Measurements from ENCODE around the gene SCARF2. TPM values are rescaled to one million over a fixed set of nuclear protein-coding genes. Genes with fewer than 3 reads are reported as not detected.

Gene SCARF2
- total and polyA plus RNA-seq, 2 experiments from 2014 or later, result 1.8 to 16.6 TPM

DNA sequence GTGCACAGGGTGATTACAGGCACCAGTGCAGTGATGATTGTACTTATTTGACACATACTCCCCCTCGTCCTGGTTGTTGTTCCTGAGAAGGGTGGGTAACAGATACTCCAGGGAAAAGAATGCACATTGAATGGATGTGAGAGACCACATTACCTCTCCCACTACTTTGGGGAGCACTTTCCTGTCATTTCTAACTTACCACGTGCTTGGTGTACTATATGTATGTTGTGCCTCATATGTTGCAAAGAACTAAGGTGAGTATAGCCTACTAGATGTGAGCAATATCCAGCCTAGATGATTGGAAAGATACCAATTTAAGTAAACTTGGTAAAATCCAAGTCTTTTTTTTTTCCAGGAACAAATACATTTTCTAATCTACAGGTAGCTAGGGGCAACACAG, 14.3 kb upstream of the SCARF2 start:
- H3K79me2 ChIP-seq (replicated peaks; ENCODE audit: insufficient read depth), result no peaks in the 10 kb centered on the region
- peaks cover 4% of the 10 kb centered on the region; the same call in 1 of the 2 replicates for H3K27me3 ChIP-seq (ENCODE audit: insufficient read depth)
- Mint-ChIP-seq H3K27ac (no peak overlapping the region), H3K9me3 (no peaks in the 10 kb centered on the region), H3K36me3 (ENCODE audit: low read depth) (no peaks in the 10 kb centered on the region), H3K4me3 (no peak overlapping the region), H3K27me3 (ENCODE audit: insufficient read depth, low read depth, poor library complexity) (peaks cover 14% of the 10 kb centered on the region), H3K4me1 (peaks cover 9% of the 10 kb centered on the region)
- H3K4me2 ChIP-seq, result no peak overlapping the region
- ATAC-seq, result no peak
- H3K27ac ChIP-seq (ENCODE audit: low read depth), result no peak overlapping the region
- H4K20me1 ChIP-seq (replicated peaks; ENCODE audit: insufficient read depth), result no peaks in the 10 kb centered on the region; the same call in 1 of the 2 replicates
- no peak for DNase-seq (ENCODE audit: low spot score)
- H3K4me3 ChIP-seq, result no peak overlapping the region
- no peaks in the 10 kb centered on the region for H3K36me3 ChIP-seq (ENCODE audit: insufficient read depth)
- TF ChIP-seq, protein P1, sequence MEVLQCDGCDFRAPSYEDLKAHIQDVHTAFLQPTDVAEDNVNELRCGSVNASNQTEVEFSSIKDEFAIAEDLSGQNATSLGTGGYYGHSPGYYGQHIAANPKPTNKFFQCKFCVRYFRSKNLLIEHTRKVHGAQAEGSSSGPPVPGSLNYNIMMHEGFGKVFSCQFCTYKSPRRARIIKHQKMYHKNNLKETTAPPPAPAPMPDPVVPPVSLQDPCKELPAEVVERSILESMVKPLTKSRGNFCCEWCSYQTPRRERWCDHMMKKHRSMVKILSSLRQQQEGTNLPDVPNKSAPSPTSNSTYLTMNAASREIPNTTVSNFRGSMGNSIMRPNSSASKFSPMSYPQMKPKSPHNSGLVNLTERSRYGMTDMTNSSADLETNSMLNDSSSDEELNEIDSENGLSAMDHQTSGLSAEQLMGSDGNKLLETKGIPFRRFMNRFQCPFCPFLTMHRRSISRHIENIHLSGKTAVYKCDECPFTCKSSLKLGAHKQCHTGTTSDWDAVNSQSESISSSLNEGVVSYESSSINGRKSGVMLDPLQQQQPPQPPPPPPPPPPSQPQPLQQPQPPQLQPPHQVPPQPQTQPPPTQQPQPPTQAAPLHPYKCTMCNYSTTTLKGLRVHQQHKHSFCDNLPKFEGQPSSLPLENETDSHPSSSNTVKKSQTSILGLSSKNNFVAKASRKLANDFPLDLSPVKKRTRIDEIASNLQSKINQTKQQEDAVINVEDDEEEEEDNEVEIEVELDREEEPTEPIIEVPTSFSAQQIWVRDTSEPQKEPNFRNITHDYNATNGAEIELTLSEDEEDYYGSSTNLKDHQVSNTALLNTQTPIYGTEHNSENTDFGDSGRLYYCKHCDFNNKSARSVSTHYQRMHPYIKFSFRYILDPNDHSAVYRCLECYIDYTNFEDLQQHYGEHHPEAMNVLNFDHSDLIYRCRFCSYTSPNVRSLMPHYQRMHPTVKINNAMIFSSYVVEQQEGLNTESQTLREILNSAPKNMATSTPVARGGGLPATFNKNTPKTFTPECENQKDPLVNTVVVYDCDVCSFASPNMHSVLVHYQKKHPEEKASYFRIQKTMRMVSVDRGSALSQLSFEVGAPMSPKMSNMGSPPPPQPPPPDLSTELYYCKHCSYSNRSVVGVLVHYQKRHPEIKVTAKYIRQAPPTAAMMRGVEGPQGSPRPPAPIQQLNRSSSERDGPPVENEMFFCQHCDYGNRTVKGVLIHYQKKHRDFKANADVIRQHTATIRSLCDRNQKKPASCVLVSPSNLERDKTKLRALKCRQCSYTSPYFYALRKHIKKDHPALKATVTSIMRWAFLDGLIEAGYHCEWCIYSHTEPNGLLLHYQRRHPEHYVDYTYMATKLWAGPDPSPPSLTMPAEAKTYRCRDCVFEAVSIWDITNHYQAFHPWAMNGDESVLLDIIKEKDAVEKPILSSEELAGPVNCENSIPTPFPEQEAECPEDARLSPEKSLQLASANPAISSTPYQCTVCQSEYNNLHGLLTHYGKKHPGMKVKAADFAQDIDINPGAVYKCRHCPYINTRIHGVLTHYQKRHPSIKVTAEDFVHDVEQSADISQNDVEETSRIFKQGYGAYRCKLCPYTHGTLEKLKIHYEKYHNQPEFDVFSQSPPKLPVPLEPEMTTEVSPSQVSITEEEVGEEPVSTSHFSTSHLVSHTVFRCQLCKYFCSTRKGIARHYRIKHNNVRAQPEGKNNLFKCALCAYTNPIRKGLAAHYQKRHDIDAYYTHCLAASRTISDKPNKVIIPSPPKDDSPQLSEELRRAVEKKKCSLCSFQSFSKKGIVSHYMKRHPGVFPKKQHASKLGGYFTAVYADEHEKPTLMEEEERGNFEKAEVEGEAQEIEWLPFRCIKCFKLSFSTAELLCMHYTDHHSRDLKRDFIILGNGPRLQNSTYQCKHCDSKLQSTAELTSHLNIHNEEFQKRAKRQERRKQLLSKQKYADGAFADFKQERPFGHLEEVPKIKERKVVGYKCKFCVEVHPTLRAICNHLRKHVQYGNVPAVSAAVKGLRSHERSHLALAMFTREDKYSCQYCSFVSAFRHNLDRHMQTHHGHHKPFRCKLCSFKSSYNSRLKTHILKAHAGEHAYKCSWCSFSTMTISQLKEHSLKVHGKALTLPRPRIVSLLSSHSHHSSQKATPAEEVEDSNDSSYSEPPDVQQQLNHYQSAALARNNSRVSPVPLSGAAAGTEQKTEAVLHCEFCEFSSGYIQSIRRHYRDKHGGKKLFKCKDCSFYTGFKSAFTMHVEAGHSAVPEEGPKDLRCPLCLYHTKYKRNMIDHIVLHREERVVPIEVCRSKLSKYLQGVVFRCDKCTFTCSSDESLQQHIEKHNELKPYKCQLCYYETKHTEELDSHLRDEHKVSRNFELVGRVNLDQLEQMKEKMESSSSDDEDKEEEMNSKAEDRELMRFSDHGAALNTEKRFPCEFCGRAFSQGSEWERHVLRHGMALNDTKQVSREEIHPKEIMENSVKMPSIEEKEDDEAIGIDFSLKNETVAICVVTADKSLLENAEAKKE (CRISPR knock-in tag; IDR thresholded peaks at IDR 0.05), result no peak
- TF ChIP-seq, protein P2, sequence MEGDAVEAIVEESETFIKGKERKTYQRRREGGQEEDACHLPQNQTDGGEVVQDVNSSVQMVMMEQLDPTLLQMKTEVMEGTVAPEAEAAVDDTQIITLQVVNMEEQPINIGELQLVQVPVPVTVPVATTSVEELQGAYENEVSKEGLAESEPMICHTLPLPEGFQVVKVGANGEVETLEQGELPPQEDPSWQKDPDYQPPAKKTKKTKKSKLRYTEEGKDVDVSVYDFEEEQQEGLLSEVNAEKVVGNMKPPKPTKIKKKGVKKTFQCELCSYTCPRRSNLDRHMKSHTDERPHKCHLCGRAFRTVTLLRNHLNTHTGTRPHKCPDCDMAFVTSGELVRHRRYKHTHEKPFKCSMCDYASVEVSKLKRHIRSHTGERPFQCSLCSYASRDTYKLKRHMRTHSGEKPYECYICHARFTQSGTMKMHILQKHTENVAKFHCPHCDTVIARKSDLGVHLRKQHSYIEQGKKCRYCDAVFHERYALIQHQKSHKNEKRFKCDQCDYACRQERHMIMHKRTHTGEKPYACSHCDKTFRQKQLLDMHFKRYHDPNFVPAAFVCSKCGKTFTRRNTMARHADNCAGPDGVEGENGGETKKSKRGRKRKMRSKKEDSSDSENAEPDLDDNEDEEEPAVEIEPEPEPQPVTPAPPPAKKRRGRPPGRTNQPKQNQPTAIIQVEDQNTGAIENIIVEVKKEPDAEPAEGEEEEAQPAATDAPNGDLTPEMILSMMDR (conservative IDR thresholded peaks at IDR 0.05; ENCODE audit: low read depth in 2 of 2), result no peak
- TF ChIP-seq JUNB (IDR thresholded peaks at IDR 0.05; ENCODE audit: unreplicated experiment) (no peak), STAT1 (IDR thresholded peaks at IDR 0.05; ENCODE audit: unreplicated experiment) (no peak), ZNF114 (CRISPR knock-in tag; IDR thresholded peaks at IDR 0.05) (no peak), NANOG (IDR thresholded peaks at IDR 0.05; ENCODE audit: borderline replicate concordance) (no peak), POLR2AphosphoS5 (IDR thresholded peaks at IDR 0.05; ENCODE audit: low read depth) (no peak), ZNF331 (CRISPR knock-in tag; IDR thresholded peaks at IDR 0.05; ENCODE audit: low read depth) (no peak), CREB1 (CRISPR knock-in tag; IDR thresholded peaks at IDR 0.05; ENCODE audit: low read depth) (no peak), EZH2phosphoT487 (IDR thresholded peaks at IDR 0.05; ENCODE audit: unreplicated experiment) (no peak), EZH2 (IDR thresholded peaks at IDR 0.05; ENCODE audit: low read depth, unreplicated experiment) (no peak)
- TF ChIP-seq, protein P3, sequence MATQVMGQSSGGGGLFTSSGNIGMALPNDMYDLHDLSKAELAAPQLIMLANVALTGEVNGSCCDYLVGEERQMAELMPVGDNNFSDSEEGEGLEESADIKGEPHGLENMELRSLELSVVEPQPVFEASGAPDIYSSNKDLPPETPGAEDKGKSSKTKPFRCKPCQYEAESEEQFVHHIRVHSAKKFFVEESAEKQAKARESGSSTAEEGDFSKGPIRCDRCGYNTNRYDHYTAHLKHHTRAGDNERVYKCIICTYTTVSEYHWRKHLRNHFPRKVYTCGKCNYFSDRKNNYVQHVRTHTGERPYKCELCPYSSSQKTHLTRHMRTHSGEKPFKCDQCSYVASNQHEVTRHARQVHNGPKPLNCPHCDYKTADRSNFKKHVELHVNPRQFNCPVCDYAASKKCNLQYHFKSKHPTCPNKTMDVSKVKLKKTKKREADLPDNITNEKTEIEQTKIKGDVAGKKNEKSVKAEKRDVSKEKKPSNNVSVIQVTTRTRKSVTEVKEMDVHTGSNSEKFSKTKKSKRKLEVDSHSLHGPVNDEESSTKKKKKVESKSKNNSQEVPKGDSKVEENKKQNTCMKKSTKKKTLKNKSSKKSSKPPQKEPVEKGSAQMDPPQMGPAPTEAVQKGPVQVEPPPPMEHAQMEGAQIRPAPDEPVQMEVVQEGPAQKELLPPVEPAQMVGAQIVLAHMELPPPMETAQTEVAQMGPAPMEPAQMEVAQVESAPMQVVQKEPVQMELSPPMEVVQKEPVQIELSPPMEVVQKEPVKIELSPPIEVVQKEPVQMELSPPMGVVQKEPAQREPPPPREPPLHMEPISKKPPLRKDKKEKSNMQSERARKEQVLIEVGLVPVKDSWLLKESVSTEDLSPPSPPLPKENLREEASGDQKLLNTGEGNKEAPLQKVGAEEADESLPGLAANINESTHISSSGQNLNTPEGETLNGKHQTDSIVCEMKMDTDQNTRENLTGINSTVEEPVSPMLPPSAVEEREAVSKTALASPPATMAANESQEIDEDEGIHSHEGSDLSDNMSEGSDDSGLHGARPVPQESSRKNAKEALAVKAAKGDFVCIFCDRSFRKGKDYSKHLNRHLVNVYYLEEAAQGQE (IDR thresholded peaks at IDR 0.05; ENCODE audit: unreplicated experiment), result no peak
- TF ChIP-seq, protein P4, sequence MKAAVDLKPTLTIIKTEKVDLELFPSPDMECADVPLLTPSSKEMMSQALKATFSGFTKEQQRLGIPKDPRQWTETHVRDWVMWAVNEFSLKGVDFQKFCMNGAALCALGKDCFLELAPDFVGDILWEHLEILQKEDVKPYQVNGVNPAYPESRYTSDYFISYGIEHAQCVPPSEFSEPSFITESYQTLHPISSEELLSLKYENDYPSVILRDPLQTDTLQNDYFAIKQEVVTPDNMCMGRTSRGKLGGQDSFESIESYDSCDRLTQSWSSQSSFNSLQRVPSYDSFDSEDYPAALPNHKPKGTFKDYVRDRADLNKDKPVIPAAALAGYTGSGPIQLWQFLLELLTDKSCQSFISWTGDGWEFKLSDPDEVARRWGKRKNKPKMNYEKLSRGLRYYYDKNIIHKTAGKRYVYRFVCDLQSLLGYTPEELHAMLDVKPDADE (IDR thresholded peaks at IDR 0.05), result no peak
- H3F3A ChIP-seq (replicated peaks; ENCODE audit: low read depth), result no peaks in the 10 kb centered on the region
- H3K4me1 ChIP-seq (ENCODE audit: insufficient read depth), result no peaks in the 10 kb centered on the region
- H3K9me2 ChIP-seq (ENCODE audit: insufficient read depth), result no peaks in the 10 kb centered on the region
- H2AFZ ChIP-seq, result no peak overlapping the region

All from GM23338 (cell line).